ENCODE results near the gene KDM2B. TPM values are rescaled to one million over a fixed set of nuclear protein-coding genes. Genes with fewer than 3 reads are reported as not detected.
"Not testable (repeated sequence)": the region's sequence is repeated elsewhere in the genome, so short reads cannot be mapped to it uniquely, and the experiment has no call there.

Gene KDM2B
- total RNA-seq, 1 experiment from 2014 or later, result 15.5 TPM

DNA sequence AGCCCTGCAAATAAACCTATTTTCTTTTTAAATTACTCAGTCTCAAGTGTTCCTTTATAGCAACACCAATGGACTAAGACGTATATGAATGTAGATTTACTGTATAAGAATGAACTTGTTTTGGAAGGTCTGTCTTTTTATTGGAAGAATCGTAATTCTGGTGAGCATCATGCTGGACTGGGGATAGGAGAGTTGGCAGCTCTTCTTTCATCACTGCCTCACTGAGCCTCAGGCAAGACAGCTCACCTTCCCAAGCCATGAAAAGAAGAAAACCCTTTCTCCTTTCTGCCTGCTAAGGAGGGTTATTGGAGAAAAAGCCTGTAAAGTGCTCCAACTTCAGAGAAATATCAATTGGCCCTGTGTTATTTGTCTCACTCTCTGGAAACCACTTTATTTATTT lies 190.0 kb downstream of the KDM2B start:
- TF ChIP-seq, protein P1, sequence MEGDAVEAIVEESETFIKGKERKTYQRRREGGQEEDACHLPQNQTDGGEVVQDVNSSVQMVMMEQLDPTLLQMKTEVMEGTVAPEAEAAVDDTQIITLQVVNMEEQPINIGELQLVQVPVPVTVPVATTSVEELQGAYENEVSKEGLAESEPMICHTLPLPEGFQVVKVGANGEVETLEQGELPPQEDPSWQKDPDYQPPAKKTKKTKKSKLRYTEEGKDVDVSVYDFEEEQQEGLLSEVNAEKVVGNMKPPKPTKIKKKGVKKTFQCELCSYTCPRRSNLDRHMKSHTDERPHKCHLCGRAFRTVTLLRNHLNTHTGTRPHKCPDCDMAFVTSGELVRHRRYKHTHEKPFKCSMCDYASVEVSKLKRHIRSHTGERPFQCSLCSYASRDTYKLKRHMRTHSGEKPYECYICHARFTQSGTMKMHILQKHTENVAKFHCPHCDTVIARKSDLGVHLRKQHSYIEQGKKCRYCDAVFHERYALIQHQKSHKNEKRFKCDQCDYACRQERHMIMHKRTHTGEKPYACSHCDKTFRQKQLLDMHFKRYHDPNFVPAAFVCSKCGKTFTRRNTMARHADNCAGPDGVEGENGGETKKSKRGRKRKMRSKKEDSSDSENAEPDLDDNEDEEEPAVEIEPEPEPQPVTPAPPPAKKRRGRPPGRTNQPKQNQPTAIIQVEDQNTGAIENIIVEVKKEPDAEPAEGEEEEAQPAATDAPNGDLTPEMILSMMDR (IDR thresholded peaks at IDR 0.05; ENCODE audit: unreplicated experiment), result no peak
- intact Hi-C loops (cut with micrococcal nuclease), result no loop called here
- Mint-ChIP-seq H3K36me3 (ENCODE audit: insufficient read depth, unreplicated experiment) (no peaks in the 10 kb centered on the region), H3K4me1 (ENCODE audit: insufficient read depth, unreplicated experiment) (peaks cover 13% of the 10 kb centered on the region), H3K4me3 (ENCODE audit: unreplicated experiment) (no peak overlapping the region), H3K27ac (ENCODE audit: low read depth, unreplicated experiment) (no peak overlapping the region), H3K27me3 (ENCODE audit: insufficient read depth, unreplicated experiment) (no peaks in the 10 kb centered on the region), H3K9me3 (ENCODE audit: unreplicated experiment) (no peaks in the 10 kb centered on the region)
- ChIA-PET POLR2A (interaction anchor here (0.6 to 1.2 kb wide), 2 partner anchors 9 to 205 kb away, joined by 5 to 8 read pairs; partner anchors contain the start of gene RNF34), CTCF (interaction anchor here (0.7 kb wide), 1 partner anchor 228 kb away, joined by 3 read pairs; no protein-coding TSS in a partner anchor)
- DNase-seq (ENCODE audit: unreplicated experiment), result peak; percentile 17
- no TSS peak for BruUV-seq (replicated peaks)

DNA sequence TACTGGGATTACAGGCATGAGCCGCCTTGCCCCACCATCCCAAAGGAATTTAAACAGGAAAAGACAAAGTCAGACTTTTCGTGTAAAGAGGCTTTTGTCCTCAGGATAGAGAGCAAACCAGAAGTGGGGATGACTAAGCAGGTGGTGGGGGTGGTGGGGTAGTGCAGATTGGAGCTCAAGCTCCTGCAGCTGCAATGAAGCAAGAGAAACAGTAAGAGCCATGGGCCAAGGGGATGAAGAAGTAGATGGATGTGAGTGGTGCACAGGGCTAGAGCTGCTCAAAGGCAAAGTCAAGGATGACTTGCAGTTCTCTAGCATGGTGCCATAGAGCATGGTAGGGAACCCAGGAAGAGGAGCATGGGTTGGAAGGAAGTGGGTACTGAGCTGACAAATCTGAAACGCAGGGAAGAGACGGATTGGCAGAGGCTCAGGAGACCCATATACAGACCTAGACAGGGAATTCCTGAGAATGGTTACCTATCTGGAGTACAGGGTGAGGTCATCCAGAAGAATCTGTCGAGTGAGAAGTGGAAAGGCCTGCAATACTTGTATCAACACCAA lies 192.3 kb downstream of the KDM2B start:
- H3K27me3 Mint-ChIP-seq (ENCODE audit: insufficient read depth, unreplicated experiment), result no peaks in the 10 kb centered on the region
- intact Hi-C loops (cut with micrococcal nuclease), result no loop called here
- H3K36me3 Mint-ChIP-seq (ENCODE audit: insufficient read depth, unreplicated experiment), result no peaks in the 10 kb centered on the region
- peaks cover 13% of the 10 kb centered on the region for H3K4me1 Mint-ChIP-seq (ENCODE audit: insufficient read depth, unreplicated experiment)
- POLR2A ChIA-PET, result interaction anchor here (0.5 to 0.6 kb wide), 2 partner anchors 36 to 37 kb away, joined by 3 to 5 read pairs; partner anchors contain the start of gene ANAPC5
- peak; percentile 41 for DNase-seq (ENCODE audit: unreplicated experiment)
- no peak overlapping the region for H3K4me3 Mint-ChIP-seq (ENCODE audit: unreplicated experiment)
- H3K27ac Mint-ChIP-seq (ENCODE audit: low read depth, unreplicated experiment), result no peak overlapping the region
- TF ChIP-seq, protein P1 (IDR thresholded peaks at IDR 0.05; ENCODE audit: unreplicated experiment), result no peak
- CTCF ChIA-PET, result no interaction called here
- no peaks in the 10 kb centered on the region for H3K9me3 Mint-ChIP-seq (ENCODE audit: unreplicated experiment)
- no TSS peak for BruUV-seq (replicated peaks)

DNA sequence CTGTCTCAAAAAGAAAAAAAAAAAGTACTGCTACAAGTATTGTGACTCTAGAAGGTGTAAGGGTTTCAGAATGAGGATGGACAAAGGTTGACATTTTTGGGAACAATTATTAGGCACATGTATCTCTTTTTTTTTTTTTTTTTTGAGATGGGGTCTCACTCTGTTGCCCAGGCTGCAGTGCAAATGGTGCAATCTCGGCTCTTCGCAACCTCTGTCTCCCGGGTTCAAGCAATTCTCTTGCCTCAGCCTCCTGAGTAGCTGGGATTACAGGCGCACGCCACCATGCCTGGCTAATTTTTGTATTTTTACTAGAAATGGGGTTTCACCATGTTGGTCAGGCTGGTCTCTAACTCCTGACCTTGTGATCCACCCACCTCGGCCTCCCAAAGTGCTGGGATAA lies 195.9 kb downstream of the KDM2B start:
- H3K27ac Mint-ChIP-seq (ENCODE audit: low read depth, unreplicated experiment); H3K9me3 Mint-ChIP-seq (ENCODE audit: unreplicated experiment); H3K36me3 Mint-ChIP-seq (ENCODE audit: insufficient read depth, unreplicated experiment); H3K27me3 Mint-ChIP-seq (ENCODE audit: insufficient read depth, unreplicated experiment); DNase-seq (ENCODE audit: unreplicated experiment); BruUV-seq (replicated peaks); intact Hi-C loops (cut with micrococcal nuclease); H3K4me3 Mint-ChIP-seq (ENCODE audit: unreplicated experiment); H3K4me1 Mint-ChIP-seq (ENCODE audit: insufficient read depth, unreplicated experiment): not testable (repeated sequence)
- ChIA-PET POLR2A (interaction anchor here (0.6 kb wide), 1 partner anchor 765 kb away, joined by 3 read pairs; no protein-coding TSS in a partner anchor), CTCF (interaction anchor here (0.7 to 1.2 kb wide), 2 partner anchors 17 to 26 kb away, joined by 3 read pairs; no protein-coding TSS in a partner anchor)

DNA sequence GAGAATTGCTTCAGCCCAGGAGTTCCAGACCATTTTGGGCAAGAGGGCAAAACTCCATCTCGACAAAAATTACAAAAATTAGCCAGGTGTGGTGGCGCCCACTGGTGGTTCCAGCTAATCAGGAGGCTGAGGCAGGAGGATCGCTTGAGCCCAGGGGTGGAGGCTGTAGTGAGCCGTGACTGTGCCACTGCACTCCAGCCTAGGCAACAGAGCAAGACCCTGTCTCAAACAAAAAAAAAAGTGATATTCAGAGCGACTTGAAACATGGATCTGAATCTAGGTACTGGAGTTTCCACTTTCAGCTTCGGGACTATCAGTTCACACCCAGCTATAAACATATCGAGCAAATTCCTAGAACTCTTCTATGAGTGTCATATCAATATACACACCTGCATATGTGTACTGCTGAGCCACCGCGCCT lies 197.2 kb downstream of the KDM2B start:
- ChIA-PET CTCF (interaction anchor here (0.6 to 1.2 kb wide), 4 partner anchors 15 to 125 kb away, joined by 3 to 4 read pairs (median 4); no protein-coding TSS in a partner anchor), POLR2A (interaction anchor here (0.6 to 1.2 kb wide), 3 partner anchors 16 to 698 kb away, joined by 3 read pairs; no protein-coding TSS in a partner anchor)
- intact Hi-C loops (cut with micrococcal nuclease), result no loop called here
- Mint-ChIP-seq H3K9me3 (ENCODE audit: unreplicated experiment) (no peaks in the 10 kb centered on the region), H3K4me3 (ENCODE audit: unreplicated experiment) (no peak overlapping the region), H3K36me3 (ENCODE audit: insufficient read depth, unreplicated experiment) (no peaks in the 10 kb centered on the region), H3K27me3 (ENCODE audit: insufficient read depth, unreplicated experiment) (no peaks in the 10 kb centered on the region), H3K4me1 (ENCODE audit: insufficient read depth, unreplicated experiment) (peaks cover 6% of the 10 kb centered on the region), H3K27ac (ENCODE audit: low read depth, unreplicated experiment) (no peak overlapping the region)
- TF ChIP-seq, protein P1 (IDR thresholded peaks at IDR 0.05; ENCODE audit: unreplicated experiment), result no peak
- no peak for DNase-seq (ENCODE audit: unreplicated experiment)
- BruUV-seq (replicated peaks), result no TSS peak
